ENCODE measurements around the gene C10orf53. TPM values are rescaled to one million over a fixed set of nuclear protein-coding genes. Genes with fewer than 3 reads are reported as not detected.

The C10orf53 gene
- total RNA-seq, 1 experiment from 2014 or later: not detected

DNA sequence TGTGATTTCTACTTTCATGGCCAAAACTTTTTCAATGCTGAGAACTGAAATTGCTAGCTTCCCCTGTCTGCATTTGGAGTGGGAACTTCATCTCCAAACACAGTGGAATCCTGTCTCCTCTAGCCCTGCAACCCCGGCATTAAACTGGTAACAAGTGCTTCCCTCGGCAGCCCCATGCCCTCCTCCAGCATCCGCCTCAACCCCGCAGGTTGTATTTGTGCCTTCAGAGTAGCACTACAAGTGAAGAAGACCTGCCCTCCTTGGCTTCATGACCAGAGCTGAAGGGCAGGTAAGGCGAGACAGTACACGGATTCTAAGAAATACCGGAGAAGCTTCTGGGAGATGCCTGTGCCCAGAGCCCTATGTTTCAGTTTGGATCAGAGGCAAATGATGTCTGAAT lies 16.9 kb downstream of the C10orf53 start:
- Histone ChIP-seq H3T11ph (ENCODE audit: low read length) (no peak overlapping the region), H3K23me2 (ENCODE audit: insufficient read length, low read depth, low read length, poor library complexity, severe bottlenecking) (no peaks in the 10 kb centered on the region), H2BK20ac (ENCODE audit: low read depth, low read length, poor library complexity, severe bottlenecking) (no peak overlapping the region), H3K9me3 (ENCODE audit: control insufficient read depth, low read depth, low read length) (no peaks in the 10 kb centered on the region), H3K23ac (ENCODE audit: insufficient read length, low read depth, low read length) (no peak overlapping the region), H3K4ac (ENCODE audit: low read depth, low read length) (no peak overlapping the region), H2AK5ac (ENCODE audit: insufficient read length, low read length) (no peak overlapping the region), H3K27me3 (ENCODE audit: insufficient read depth, low read length) (peaks cover 34% of the 10 kb centered on the region), H2AFZ (ENCODE audit: low read length) (no peak overlapping the region), H3K18ac (ENCODE audit: insufficient read length, low read depth, low read length) (no peak overlapping the region), H2BK120ac (ENCODE audit: low read depth, low read length, poor library complexity, severe bottlenecking) (no peak overlapping the region), H2BK15ac (ENCODE audit: low read depth, low read length) (no peak overlapping the region), H4K20me1 (ENCODE audit: control insufficient read depth, insufficient read depth, insufficient read length) (no peaks in the 10 kb centered on the region), H3K4me1 (ENCODE audit: insufficient read depth, low read length) (peaks cover 2% of the 10 kb centered on the region; the same call in 1 of the 2 replicates), H4K5ac (ENCODE audit: insufficient read length, low read depth, low read length) (no peak overlapping the region), H3K27ac (ENCODE audit: insufficient read length, low read depth, low read length) (no peak overlapping the region), H3K14ac (ENCODE audit: insufficient read depth, low read length) (no peak overlapping the region), H3K79me2 (ENCODE audit: insufficient read depth, low read length) (no peaks in the 10 kb centered on the region), H3K79me1 (ENCODE audit: insufficient read depth, low read depth, low read length, poor library complexity, severe bottlenecking) (no peaks in the 10 kb centered on the region), H3K9ac (ENCODE audit: extremely low read depth, insufficient read length, low read length) (no peak overlapping the region), H3K4me2 (ENCODE audit: insufficient read depth, insufficient read length, low read length) (no peak overlapping the region), H4K8ac (replicated peaks; ENCODE audit: insufficient read length, low read depth, low read length) (no peak overlapping the region), H4K91ac (ENCODE audit: insufficient read length, low read depth, low read length) (no peak overlapping the region), H2BK12ac (ENCODE audit: insufficient read length, low read depth, low read length) (no peak overlapping the region), H3K56ac (ENCODE audit: insufficient read length, low read depth, low read length) (no peak overlapping the region), H2BK5ac (ENCODE audit: insufficient read length, low read length) (no peak overlapping the region)
- DNase-seq: no peak
- Mint-ChIP-seq H3K27me3 (ENCODE audit: low read depth) (peaks cover 95% of the 10 kb centered on the region), H3K27ac (no peak overlapping the region), H3K4me1 (peaks cover 16 to 22% of the 10 kb centered on the region in 2 experiments), H3K9me3 (peaks cover 0 to 9% of the 10 kb centered on the region in 2 experiments; a peak in 2 of 5 replicates), H3K36me3 (ENCODE audit: insufficient read depth in 1 of 3, low read depth in 3 of 3) (no peaks in the 10 kb centered on the region; a peak in 1 of 7 replicates), H3K4me3 (no peak overlapping the region)
- no CpG with 5 or more reads among the region's 7 CpGs for WGBS (ENCODE audit: extremely low coverage, insufficient read length, low lambda C conversion rate)
- TF ChIP-seq, protein P1, sequence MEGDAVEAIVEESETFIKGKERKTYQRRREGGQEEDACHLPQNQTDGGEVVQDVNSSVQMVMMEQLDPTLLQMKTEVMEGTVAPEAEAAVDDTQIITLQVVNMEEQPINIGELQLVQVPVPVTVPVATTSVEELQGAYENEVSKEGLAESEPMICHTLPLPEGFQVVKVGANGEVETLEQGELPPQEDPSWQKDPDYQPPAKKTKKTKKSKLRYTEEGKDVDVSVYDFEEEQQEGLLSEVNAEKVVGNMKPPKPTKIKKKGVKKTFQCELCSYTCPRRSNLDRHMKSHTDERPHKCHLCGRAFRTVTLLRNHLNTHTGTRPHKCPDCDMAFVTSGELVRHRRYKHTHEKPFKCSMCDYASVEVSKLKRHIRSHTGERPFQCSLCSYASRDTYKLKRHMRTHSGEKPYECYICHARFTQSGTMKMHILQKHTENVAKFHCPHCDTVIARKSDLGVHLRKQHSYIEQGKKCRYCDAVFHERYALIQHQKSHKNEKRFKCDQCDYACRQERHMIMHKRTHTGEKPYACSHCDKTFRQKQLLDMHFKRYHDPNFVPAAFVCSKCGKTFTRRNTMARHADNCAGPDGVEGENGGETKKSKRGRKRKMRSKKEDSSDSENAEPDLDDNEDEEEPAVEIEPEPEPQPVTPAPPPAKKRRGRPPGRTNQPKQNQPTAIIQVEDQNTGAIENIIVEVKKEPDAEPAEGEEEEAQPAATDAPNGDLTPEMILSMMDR (conservative IDR thresholded peaks at IDR 0.05): no peak
